Measurements from ENCODE around the gene ADGRB2. TPM values are rescaled to one million over a fixed set of nuclear protein-coding genes. Genes with fewer than 3 reads are reported as not detected.
"Not testable (repeated sequence)": the region's sequence is repeated elsewhere in the genome, so short reads cannot be mapped to it uniquely, and the experiment has no call there.

ADGRB2 gene
- total RNA-seq, 2 experiments from 2014 or later, result 0.24 to 0.30 TPM

DNA sequence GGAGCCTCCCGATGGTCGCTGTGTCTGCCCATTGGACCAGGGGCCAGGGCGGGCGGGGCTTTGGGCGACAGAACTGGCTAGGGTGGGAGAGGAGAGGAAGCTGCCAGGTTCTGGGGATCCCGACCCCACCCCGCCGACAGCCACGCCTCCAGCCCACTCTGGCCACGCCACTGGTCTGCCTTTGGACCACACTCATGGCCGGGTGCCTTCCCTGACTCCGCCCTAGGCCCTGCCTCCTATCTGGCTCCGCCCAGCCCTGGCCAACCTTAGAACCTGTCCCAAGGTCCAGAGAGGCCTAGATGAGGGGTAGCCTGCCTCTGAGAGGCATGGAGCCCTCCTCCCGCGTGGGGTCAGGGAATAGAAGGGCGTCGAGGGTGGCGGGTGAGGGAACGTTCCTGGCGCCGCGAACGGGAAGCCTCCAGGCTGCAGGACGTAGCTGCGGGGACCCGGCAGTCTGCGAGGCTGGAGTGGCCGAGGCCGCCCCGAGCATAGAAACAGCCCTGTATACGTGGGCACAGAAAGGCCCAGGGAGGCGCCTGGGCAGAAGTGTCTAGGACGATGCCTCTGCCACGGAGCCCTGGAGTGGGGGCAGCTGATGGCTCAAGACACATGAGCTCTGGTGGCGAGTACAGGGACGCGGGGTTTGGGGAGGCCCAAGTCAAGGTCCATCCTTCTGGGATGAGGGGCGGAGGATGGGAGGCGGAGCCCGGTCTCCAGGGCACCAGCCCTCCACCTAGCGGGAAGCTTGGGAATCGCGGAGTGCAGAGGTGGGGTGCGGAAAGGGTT is 48.9 kb downstream of the ADGRB2 start:
- Mint-ChIP-seq H3K4me3 (peak overlapping the region; percentile 42), H3K4me1 (ENCODE audit: low read depth) (peaks cover 8% of the 10 kb centered on the region), H3K27ac (no peak overlapping the region), H3K27me3 (ENCODE audit: low read depth) (peaks cover 39% of the 10 kb centered on the region), H3K36me3 (ENCODE audit: low read depth) (no peaks in the 10 kb centered on the region), H3K9me3 (no peaks in the 10 kb centered on the region)
- CTCF ChIA-PET, result interaction anchor here (0.7 to 6.4 kb wide), 12 partner anchors 10 to 739 kb away, joined by 3 to 29 read pairs (median 5); no protein-coding TSS in a partner anchor
- intact Hi-C loops (cut with micrococcal nuclease), result no loop called here
- peak; percentile 60 for DNase-seq

DNA sequence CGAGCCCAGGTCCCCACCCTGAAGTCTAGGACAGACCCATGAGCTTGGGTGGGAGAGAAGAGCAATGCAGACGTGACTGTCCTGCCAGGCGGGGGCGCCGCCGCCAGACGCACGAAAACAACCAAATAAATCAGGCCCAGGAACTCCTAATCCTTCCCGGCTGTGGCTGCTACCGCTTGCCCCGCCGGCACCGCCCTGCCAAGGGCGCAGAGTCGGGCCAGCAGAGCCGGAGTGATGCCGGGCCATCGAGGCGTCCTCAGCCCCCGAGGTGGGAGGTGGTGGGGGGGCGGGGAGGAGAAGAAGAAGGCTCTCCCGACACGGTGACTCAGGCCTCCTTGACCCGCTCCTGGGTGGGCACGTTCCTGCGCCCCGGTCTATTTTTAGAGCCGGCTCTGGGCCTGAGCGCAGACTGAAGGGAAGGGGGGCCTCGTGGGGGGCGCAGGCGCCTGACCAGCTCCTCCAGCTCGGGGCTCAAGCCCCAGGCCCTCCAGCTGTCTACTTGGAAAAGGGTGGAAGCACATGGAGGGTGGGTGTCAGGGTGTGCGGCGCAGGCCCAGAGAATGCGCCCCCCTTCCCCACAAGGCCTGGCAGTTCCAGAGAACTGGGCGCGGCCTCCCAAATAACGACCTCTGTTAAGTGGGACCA is 49.6 kb downstream of the ADGRB2 start:
- no peak overlapping the region for H3K4me3 Mint-ChIP-seq
- no peaks in the 10 kb centered on the region for H3K9me3 Mint-ChIP-seq
- H3K27ac Mint-ChIP-seq, result no peak overlapping the region
- H3K27me3 Mint-ChIP-seq (ENCODE audit: low read depth), result peaks cover 39% of the 10 kb centered on the region
- peaks cover 8% of the 10 kb centered on the region for H3K4me1 Mint-ChIP-seq (ENCODE audit: low read depth)
- intact Hi-C loops (cut with micrococcal nuclease), result loop anchor here (1.0 kb wide), 2 partner anchors 31 to 74 kb away; no protein-coding TSS in a partner anchor
- CTCF ChIA-PET, result interaction anchor here (0.6 to 6.4 kb wide), 7 partner anchors 10 to 396 kb away, joined by 3 to 29 read pairs (median 3); no protein-coding TSS in a partner anchor
- H3K36me3 Mint-ChIP-seq (ENCODE audit: low read depth), result no peaks in the 10 kb centered on the region
- DNase-seq, result peak; percentile 43

DNA sequence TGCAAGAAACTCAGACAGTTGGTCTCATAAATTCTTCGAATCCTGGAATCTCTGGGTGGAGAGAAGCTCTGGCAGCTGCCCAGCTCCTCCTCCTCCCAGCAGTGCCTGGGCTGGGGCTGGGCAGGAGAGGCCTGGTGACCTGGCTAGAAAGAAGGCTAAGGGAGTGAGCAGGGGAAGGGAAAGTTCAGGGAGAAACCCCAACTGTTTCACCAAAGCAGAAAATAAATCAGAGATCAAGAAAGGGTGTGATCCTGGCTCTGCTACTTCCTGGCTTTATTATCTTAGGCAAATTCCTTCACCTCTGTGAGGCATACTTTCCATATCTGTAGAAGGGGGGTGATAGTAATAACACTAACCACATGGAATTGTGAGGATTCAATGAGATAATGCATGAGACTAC is 51.5 kb downstream of the ADGRB2 start:
- intact Hi-C loops (cut with micrococcal nuclease), result no loop called here
- no peak for DNase-seq
- Mint-ChIP-seq H3K9me3 (no peaks in the 10 kb centered on the region), H3K4me3 (no peak overlapping the region), H3K27ac (no peak overlapping the region), H3K27me3 (ENCODE audit: low read depth) (peaks cover 45% of the 10 kb centered on the region), H3K4me1 (ENCODE audit: low read depth) (peaks cover 13% of the 10 kb centered on the region), H3K36me3 (ENCODE audit: low read depth) (no peaks in the 10 kb centered on the region)
- CTCF ChIA-PET, result interaction anchor here (1.1 to 6.4 kb wide), 4 partner anchors 9 to 350 kb away, joined by 3 to 29 read pairs (median 4); no protein-coding TSS in a partner anchor

DNA sequence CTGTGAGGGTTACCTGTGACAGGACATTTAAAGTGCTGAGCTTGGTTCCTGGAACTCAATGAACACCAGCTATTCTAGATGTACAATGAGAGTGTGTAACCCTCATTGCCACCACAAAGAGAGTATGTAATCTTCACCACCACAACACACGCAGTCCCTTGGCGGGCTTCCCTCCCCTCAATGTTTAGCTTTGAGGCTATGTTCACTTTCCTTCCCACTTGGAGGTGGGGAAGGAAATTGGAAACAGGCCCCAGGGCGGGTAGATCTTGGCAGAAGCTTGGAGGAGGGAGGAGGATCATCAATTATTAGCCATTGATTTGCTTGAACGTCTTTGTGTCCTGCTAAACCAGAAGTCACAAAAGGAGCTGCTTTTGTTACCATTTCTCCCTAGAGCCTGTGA is 52.1 kb downstream of the ADGRB2 start:
- no peaks in the 10 kb centered on the region for H3K36me3 Mint-ChIP-seq (ENCODE audit: low read depth)
- H3K4me3 Mint-ChIP-seq, result no peak overlapping the region
- H3K9me3 Mint-ChIP-seq, result no peaks in the 10 kb centered on the region
- H3K27ac Mint-ChIP-seq, result no peak overlapping the region
- intact Hi-C loops (cut with micrococcal nuclease), result no loop called here
- CTCF ChIA-PET, result interaction anchor here (0.6 to 6.4 kb wide), 6 partner anchors 10 to 351 kb away, joined by 3 to 29 read pairs (median 4); no protein-coding TSS in a partner anchor
- H3K27me3 Mint-ChIP-seq (ENCODE audit: low read depth), result peaks cover 46% of the 10 kb centered on the region
- peaks cover 15% of the 10 kb centered on the region for H3K4me1 Mint-ChIP-seq (ENCODE audit: low read depth)
- no peak for DNase-seq

DNA sequence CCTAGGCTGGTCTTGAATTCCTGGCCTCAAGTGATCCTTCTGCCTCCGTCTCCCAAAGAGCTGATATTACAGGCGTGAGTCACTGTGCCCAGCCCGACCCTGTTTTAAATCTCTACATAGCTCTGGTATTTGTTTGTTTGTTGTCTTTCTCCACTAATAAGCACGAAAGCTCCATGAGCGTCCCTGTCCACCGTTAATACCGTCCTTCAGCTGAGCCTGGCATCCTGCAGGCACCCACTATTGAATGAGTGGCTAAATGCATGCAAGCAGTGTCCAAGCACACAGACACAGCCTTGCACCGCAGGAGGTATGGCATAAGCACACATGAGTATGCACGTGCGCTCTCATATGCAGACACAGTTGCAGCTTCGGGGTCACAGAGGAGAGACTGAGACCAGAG is 55.8 kb downstream of the ADGRB2 start:
- Mint-ChIP-seq H3K27me3 (ENCODE audit: low read depth) (peaks cover 45% of the 10 kb centered on the region), H3K27ac (no peak overlapping the region), H3K4me1 (ENCODE audit: low read depth) (peaks cover 26% of the 10 kb centered on the region), H3K4me3 (no peak overlapping the region), H3K9me3 (no peaks in the 10 kb centered on the region), H3K36me3 (ENCODE audit: low read depth) (no peaks in the 10 kb centered on the region)
- DNase-seq, result no peak
- CTCF ChIA-PET, result interaction anchor here (1.6 kb wide), 1 partner anchor 46 kb away, joined by 3 read pairs; no protein-coding TSS in a partner anchor
- intact Hi-C loops (cut with micrococcal nuclease), result no loop called here

DNA sequence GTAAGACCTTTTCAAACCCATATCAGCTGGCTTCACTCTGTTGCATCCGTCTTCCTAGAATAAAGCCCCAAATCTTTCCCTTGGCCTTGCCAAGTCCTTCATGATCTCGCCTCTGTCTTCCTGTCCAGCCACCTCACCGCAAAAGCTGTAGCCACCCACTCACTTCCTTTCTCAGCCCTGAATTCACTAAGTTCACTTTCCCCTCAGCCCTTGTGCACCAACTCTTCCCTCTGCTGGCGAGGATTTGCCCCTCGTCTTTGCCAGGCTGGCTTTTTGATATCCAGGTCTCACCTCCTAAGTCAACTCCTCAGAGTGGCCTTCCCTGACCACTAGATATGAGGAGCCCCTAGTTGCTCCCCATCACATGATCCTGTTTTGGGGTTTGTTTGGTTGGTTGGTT is 56.4 kb downstream of the ADGRB2 start:
- Mint-ChIP-seq H3K9me3 (no peaks in the 10 kb centered on the region), H3K36me3 (ENCODE audit: low read depth) (no peaks in the 10 kb centered on the region), H3K27ac (no peak overlapping the region), H3K27me3 (ENCODE audit: low read depth) (peaks cover 42% of the 10 kb centered on the region), H3K4me3 (no peak overlapping the region), H3K4me1 (ENCODE audit: low read depth) (peaks cover 26% of the 10 kb centered on the region)
- DNase-seq, result peak; percentile 21
- CTCF ChIA-PET, result interaction anchor here (1.3 to 1.6 kb wide), 2 partner anchors 38 to 46 kb away, joined by 3 read pairs; no protein-coding TSS in a partner anchor
- intact Hi-C loops (cut with micrococcal nuclease), result no loop called here

DNA sequence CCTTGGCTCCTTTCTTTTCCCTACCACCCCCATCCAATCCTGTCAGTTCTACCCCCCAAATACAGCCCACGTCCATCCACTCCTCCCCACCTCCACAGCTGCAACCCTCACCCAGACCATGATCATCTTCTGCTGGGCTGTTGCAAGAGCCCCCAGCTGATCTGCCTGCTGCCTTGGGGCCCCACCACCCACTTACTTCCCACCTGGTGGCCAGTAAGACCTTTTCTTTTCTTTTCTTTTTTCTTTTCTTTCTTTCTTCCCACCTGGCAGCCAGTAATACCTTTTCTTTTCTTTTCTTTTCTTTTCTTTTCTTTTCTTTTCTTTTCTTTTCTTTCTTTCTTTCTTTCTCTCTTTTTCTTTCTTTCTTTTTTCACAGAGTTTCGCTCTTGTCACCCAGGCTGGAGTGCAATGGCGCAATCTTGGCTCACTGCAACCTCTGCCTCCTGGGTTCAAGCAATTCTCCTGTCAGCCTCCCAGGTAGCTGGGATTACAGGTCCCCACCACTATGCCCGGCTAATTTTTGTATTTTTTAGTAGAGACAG is 57.0 kb downstream of the ADGRB2 start:
- DNase-seq; H3K36me3 Mint-ChIP-seq (ENCODE audit: low read depth); H3K9me3 Mint-ChIP-seq; H3K4me3 Mint-ChIP-seq; H3K27ac Mint-ChIP-seq; intact Hi-C loops (cut with micrococcal nuclease): not testable (repeated sequence)
- Mint-ChIP-seq H3K27me3 (ENCODE audit: low read depth) (peaks cover 39% of the 10 kb centered on the region), H3K4me1 (ENCODE audit: low read depth) (peaks cover 26% of the 10 kb centered on the region)
- CTCF ChIA-PET, result interaction anchor here (0.6 to 1.6 kb wide), 3 partner anchors 37 to 404 kb away, joined by 3 to 4 read pairs (median 3); no protein-coding TSS in a partner anchor

DNA sequence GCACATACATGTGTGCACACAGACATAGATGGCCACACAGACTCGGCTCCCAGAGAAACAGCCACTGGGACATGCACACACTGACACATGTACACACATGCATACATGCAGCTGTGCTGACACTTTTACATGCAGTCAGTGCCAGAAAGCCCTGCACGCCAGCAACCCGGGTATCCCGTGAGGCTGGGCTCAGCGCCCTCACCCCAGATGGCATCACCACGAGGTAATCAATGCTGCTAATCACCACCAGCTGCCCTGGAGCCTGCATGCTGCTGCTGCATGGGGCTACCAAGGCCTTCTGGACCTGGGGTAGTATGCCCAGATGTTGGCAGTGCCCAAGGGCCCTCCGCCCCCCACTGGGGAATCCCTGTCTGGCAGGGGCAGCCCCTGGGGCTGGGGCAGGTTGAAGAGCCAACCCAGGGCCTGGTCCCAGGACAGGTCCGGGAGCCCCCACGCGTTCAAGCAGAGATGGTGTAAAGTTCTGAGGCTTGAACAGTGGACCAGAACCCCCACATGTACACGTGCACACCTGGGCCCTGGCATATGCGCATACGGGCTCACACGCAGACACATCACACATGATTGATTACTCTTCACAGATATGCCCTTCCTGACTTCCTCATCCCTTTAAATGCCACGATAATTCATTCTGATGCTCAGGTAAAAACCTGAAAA is 57.6 kb downstream of the ADGRB2 start:
- no peak overlapping the region for H3K4me3 Mint-ChIP-seq
- H3K27ac Mint-ChIP-seq, result no peak overlapping the region
- CTCF ChIA-PET, result interaction anchor here (0.6 to 1.7 kb wide), 3 partner anchors 20 to 403 kb away, joined by 3 to 4 read pairs (median 4); no protein-coding TSS in a partner anchor
- no peaks in the 10 kb centered on the region for H3K36me3 Mint-ChIP-seq (ENCODE audit: low read depth)
- no peaks in the 10 kb centered on the region for H3K9me3 Mint-ChIP-seq
- intact Hi-C loops (cut with micrococcal nuclease), result no loop called here
- H3K4me1 Mint-ChIP-seq (ENCODE audit: low read depth), result peaks cover 26% of the 10 kb centered on the region
- DNase-seq, result no peak
- H3K27me3 Mint-ChIP-seq (ENCODE audit: low read depth), result peaks cover 37% of the 10 kb centered on the region

DNA sequence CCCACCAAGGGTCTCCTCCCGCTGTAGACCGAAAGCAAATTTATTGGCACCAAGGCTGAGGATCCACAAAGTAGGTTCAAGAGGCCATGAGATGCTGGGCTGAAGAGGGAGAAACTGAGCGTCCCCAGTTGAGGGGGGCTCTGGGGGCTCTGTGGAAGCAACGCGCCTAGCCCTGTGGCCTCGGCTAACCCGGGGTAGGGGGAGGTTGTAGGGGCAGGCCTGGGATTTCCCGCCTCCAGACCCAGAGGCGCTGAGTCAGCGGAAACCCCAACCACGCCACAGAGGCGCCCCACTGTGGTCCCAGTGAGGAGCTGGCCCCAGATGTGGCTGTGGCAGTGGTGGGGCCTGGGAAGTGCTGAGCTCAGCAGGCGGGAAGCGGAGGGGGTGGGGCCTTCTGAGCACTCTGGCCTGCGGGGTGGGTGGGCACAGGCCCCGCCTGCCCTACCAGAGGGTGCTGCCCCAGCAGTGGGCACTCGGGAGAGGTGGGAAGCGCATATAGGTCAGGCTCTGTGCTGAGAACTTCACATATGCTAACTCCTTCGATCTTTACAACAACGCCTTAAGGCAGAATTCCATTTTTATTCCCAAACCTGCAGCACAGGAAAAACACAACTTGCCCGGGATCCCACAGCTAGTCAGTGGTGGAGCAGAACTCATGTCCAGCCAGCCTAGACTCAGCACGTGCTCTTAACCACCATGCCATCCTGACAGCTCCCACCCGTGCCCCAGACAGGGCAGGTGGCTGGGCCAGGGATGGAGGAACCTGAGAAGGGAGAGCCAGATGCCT is 58.9 kb downstream of the ADGRB2 start:
- DNase-seq, result peak; percentile 87
- H3K9me3 Mint-ChIP-seq, result no peaks in the 10 kb centered on the region
- peak overlapping the region; percentile 16 for H3K4me3 Mint-ChIP-seq
- intact Hi-C loops (cut with micrococcal nuclease), result loop anchor here (1.0 to 2.0 kb wide), 3 partner anchors 41 to 141 kb away; no protein-coding TSS in a partner anchor
- no peaks in the 10 kb centered on the region for H3K36me3 Mint-ChIP-seq (ENCODE audit: low read depth)
- no peak overlapping the region for H3K27ac Mint-ChIP-seq
- peaks cover 28% of the 10 kb centered on the region for H3K4me1 Mint-ChIP-seq (ENCODE audit: low read depth)
- H3K27me3 Mint-ChIP-seq (ENCODE audit: low read depth), result peaks cover 37% of the 10 kb centered on the region
- CTCF ChIA-PET, result interaction anchor here (0.6 to 2.8 kb wide), 12 partner anchors 9 to 156 kb away, joined by 3 to 16 read pairs (median 3); no protein-coding TSS in a partner anchor

DNA sequence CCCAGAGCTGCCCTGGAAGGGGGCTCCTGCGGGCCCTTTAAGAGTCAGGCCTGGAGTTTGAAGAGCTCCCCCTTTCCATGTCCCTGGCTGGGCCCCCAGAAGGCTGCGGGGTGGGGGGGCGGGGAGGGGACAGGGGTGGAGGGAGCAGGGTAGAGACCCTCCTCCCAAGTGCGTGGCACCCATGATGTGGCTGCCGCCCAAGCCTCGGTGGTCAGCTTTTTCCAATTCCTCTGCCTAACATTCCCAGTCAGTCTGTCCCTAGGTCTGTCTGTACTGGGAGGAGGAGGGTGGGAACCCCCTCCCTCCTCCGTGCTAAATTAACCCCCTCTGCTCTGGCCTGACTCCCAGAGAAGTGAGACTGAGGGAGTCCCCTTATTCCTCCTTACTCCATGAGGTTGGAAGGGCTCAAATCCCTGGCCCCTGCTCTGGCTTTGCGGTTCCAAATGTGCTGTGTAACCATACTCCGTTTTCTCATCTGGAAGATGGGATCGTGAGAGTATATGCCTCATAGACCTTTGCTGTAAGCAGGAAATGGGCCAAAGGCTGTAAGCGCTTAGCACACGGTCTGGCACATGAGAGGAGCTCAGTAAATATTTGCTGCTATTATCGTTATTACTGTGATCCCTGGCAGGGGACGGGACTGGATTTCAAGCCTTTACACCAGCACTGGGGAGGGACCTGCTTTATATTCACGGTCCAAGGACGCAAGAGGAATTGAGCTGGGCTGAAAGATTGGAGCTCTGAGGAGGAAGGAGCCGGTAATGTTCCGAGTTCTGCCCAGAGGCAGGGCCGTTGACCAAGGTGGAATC is 59.7 kb downstream of the ADGRB2 start:
- Mint-ChIP-seq H3K27me3 (ENCODE audit: low read depth) (peaks cover 37% of the 10 kb centered on the region), H3K9me3 (no peaks in the 10 kb centered on the region), H3K27ac (no peak overlapping the region), H3K4me3 (peak overlapping the region; percentile 16), H3K36me3 (ENCODE audit: low read depth) (no peaks in the 10 kb centered on the region), H3K4me1 (ENCODE audit: low read depth) (peaks cover 31% of the 10 kb centered on the region)
- DNase-seq, result peak; percentile 30
- CTCF ChIA-PET, result interaction anchor here (0.6 to 2.8 kb wide), 12 partner anchors 10 to 140 kb away, joined by 3 to 16 read pairs (median 3); no protein-coding TSS in a partner anchor
- intact Hi-C loops (cut with micrococcal nuclease), result loop anchor here (1.0 to 2.0 kb wide), 3 partner anchors 40 to 140 kb away; no protein-coding TSS in a partner anchor
